Mucosa of descending colon (tissue), 3 donors: ENCODE measurements around the gene PTBP1. TPM values are rescaled to one million over a fixed set of nuclear protein-coding genes. Genes with fewer than 3 reads are reported as not detected.

ENCODE experiments used
- ATAC-seq: fragments of 200-7000 bp; cut with Tn5 transposase; one replicate; pipeline ENCODE4 v1.9.1; 2020; ENCODE audit warnings: mild to moderate bottlenecking, moderate library complexity
- DNase-seq, 3 donors: peaks; one replicate each; pipeline ENCODE4 v3.0.0-alpha.2; 2020
- H3K36me3 ChIP-seq: fragments of 200-600 bp; one replicate; pipeline ENCODE4 v1.8.0; 2021; ENCODE audit warnings: low read depth, mild to moderate bottlenecking
- H3K4me1 ChIP-seq: fragments of 200-600 bp; one replicate; pipeline ENCODE4 v1.8.0; 2021; ENCODE audit warnings: low read depth, mild to moderate bottlenecking
- H3K4me3 ChIP-seq: fragments of 200-600 bp; one replicate; pipeline ENCODE4 v1.8.0; 2021; ENCODE audit warnings: mild to moderate bottlenecking
- H3K9me3 ChIP-seq: fragments of 200-600 bp; one replicate; pipeline ENCODE4 v1.8.0; 2021; ENCODE audit warnings: mild to moderate bottlenecking
- CTCF ChIP-seq: fragments of 200-600 bp; IDR thresholded peaks from one replicate; pipeline ENCODE4 v1.8.0; 2022; ENCODE audit warnings: antibody characterized with exemption, mild to moderate bottlenecking
- intact Hi-C, 2 donors: fragments of 100-400 bp; cut with DNase I in 1 of 2; cut with micrococcal nuclease in 1 of 2; formaldehyde crosslinking; loops; one replicate each; pipeline versions ENCODE4 v1.11.0 to v1.11.1; 2022; cut with DNase I, micrococcal nuclease
- total RNA-seq, 3 donors: library from RNA; stranded (reverse); fragmentation: NEBNext Ultra II Directional in 2 of 3; extraction: Animal tissue kit (Norgen Biotek cat#: 25700) in 2 of 3; gene quantifications; one replicate each; pipeline versions ENCODE4 v1.2.1 to v1.2.4, GENCODE V29; 2021 to 2023
- donor health status: DM: no; HTN: no; CAD: no; lungs with moderate emphysema.
- donor health status: DM: no; HTN: no; CAD: no.
- donor health status: DM: no; HTN: yes; CAD: no.

PTBP1 gene
- total RNA-seq, 3 donors from 2014 or later = 204 to 305 (median 281) TPM

DNA sequence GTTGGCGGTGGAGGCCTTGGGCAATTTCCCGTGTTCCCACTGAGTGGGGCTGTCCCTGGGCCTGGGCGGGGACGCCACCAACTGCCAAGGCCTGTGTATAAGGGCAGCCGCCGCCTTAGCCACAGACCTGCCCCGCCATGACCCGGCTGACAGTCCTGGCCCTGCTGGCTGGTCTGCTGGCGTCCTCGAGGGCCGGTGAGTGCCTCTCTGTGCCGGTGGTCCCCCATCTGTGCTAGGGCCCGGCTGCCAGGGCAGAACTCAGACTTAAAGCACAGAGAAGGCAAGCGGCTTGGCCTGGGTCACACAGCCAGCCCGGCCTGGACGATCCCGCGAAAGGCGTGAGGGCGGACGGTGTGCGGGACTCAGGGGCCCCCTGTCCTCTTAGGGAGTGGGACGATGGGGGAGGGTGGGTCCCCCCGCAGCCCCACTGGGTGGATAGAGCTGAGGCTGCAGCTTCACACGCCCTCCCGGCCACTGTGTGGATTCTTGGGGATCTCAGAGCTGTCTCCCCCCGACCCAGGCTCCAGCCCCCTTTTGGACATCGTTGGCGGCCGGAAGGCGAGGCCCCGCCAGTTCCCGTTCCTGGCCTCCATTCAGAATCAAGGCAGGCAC lies 30.6 kb downstream of the PTBP1 start, which contains the start of gene AZU1:
Gene AZU1 (plus strand): TSS at position 128 of the 612 bp plus-strand sequence. CDS start 10 bp downstream, at position 138.
- no peak for TF ChIP-seq CTCF
- intact Hi-C loops = no loop called here
- peak in 2 of 3 donors; percentile 44 to 61 for DNase-seq
- Histone ChIP-seq H3K4me3 (no peak within 1 kb of the TSS), H3K4me1 (no peaks in the 10 kb centered on the region), H3K36me3 (no peaks in the 10 kb centered on the region), H3K9me3 (no peaks in the 10 kb centered on the region)
- peak; percentile 86 for ATAC-seq

DNA sequence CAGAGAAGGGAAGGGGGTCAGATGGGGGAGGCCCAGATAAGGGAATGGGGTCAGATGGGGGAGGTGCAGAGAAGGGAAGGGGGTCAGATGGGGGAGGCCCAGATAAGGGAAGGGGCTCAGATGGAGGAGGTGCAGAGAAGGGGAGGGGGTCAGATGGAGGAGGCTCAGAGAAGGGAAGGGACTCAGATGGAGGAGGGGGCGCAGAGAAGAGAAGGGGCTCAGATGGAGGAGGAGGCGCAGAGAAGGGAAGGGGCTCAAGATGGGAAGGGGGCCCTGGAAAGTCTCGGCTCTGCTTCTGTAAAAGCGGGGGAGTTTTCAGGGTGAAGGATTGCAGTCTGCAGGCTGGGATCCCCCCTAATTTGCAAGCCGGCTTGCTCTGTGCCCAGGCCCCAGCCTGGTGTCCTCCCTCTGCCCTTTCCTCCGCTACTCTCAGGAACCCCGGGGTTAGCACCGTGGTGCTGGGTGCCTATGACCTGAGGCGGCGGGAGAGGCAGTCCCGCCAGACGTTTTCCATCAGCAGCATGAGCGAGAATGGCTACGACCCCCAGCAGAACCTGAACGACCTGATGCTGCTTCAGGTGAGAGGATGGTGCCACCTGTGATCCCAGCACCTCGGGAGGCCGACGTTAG lies 32.0 kb downstream of the PTBP1 start:
- ATAC-seq (no peak), DNase-seq (no peak)
- no peaks in the 10 kb centered on the region for H3K36me3 ChIP-seq
- H3K4me3 ChIP-seq = no peak overlapping the region
- H3K9me3 ChIP-seq = no peaks in the 10 kb centered on the region
- TF ChIP-seq CTCF = no peak
- intact Hi-C loops = no loop called here
- no peaks in the 10 kb centered on the region for H3K4me1 ChIP-seq

DNA sequence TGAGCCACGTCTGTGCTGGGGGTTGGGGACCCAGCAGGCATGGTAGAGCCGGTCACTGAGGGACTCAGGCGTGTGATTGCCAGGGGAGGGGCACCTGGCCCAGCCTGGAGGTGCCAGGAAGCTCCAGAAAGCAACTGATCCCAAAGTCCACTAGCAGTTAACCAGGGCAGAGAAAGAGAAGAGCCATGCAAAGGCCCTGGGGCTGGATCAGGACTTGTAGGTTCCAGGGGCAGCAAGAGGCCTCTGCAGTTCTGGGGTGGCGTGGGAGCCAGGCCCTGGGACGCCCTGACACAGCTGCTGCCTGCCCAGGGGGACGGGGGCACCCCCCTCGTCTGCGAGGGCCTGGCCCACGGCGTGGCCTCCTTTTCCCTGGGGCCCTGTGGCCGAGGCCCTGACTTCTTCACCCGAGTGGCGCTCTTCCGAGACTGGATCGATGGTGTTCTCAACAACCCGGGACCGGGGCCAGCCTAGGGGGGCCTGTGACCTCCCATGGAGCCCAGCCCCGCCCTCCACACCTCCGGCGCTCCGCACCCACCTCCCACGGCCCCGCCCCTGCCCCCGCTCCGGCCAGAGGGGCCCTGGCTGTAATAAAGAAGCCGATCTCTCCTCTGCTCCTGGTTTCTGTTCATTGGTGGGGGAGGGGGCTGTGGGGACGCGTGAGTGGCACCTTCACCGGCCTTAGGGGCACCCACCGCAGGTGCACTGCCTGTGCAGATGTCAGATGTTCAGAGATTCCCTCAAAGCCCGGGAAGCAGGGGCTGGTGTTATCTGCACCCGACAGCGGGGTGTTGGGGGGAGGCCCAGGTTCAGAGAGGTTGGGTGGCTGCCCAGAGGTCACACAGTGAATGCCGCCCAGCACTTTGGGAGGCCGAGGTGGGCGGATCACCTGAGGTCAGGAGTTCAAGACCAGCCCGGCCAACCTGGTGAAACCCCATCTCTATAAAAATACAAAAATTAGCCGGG lies 34.4 kb downstream of the PTBP1 start:
- ATAC-seq = no peak
- no peaks in the 10 kb centered on the region for H3K36me3 ChIP-seq
- H3K4me1 ChIP-seq = no peaks in the 10 kb centered on the region

DNA sequence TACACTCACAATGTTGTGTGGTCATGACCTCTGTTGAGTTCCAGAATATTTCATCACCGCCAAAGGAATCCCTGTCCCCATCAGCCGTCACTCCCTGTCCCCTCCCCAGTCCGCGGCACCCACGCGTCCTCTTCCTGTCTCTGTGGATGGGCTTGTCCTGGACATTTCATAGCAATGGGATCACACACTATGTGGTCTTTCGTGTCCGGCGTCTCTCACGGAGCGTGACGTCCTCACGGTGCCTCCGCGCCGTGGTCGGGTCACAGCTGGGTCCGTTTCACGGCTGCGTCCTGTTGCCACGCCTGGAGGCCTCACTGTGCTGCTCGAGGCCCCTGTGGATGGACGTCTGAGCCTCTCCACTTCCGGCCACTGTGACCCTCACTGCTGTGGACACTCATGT lies 37.0 kb downstream of the PTBP1 start:
- DNase-seq = no peak
- H3K36me3 ChIP-seq = no peaks in the 10 kb centered on the region
- ATAC-seq = no peak
- TF ChIP-seq CTCF = no peak
- intact Hi-C loops = no loop called here
- H3K4me1 ChIP-seq = no peaks in the 10 kb centered on the region
- H3K9me3 ChIP-seq = no peaks in the 10 kb centered on the region
- no peak overlapping the region for H3K4me3 ChIP-seq

More for the DNA sequence above, 34.4 kb downstream of the PTBP1 start:
- intact Hi-C loops = no loop called here
- no peak for TF ChIP-seq CTCF
- DNase-seq = no peak
- Histone ChIP-seq H3K4me3 (no peak overlapping the region), H3K9me3 (no peaks in the 10 kb centered on the region)

DNA sequence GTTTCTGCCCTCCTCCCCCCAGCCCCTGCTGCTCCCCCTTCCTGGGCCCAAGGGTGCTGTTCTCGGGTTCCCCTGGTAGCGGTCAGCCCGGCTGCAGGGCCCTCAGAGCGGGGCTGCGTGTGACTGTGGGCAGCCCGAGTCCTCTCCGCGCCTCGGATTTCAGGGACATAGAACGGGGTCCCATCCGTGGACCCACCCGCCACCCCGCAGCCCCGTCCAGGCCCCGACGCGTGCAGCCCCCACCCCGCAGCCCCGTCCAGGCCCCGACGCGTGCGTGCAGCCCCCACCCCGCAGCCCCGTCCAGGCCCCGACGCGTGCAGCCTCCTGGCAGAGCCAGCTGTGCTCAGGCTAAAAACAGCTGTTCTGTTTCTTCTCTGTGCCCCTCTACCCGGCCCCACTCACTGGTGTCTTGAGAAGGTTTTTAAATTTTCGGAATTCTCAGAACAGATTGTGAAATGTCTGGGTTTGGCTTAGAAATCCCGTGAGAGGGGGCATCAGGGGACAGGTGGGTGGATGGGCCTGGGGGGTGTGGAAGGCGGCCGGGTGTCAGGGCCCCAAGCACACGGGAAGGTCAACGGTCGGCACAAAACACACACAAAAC lies 38.1 kb downstream of the PTBP1 start:
- no peaks in the 10 kb centered on the region for H3K9me3 ChIP-seq
- H3K4me3 ChIP-seq = no peak overlapping the region
- ATAC-seq (peak; percentile 33), DNase-seq (no peak)
- H3K36me3 ChIP-seq = no peaks in the 10 kb centered on the region
- TF ChIP-seq CTCF = no peak
- H3K4me1 ChIP-seq = no peaks in the 10 kb centered on the region
- intact Hi-C loops = no loop called here
